HL-60 (cell line): Measurements from ENCODE around the gene DIAPH2.

Experiments used
- DNase-seq, 2 experiments: peaks; one replicate each; pipeline ENCODE4 v3.0.0-alpha.2; 2010 to 2020; ENCODE audit warnings: low read depth in 1 of 2, low spot score in 1 of 2
- H3K27ac ChIP-seq: fragments of 250-450 bp; sonication (Bioruptor Pico); replicated peaks from 2 replicates; pipeline ENCODE4 v1.5.1; 2020; ENCODE audit warnings: mild to moderate bottlenecking, moderate library complexity
- H3K27me3 ChIP-seq: fragments of 250-450 bp; sonication (Bioruptor Pico); 2 replicates; pipeline ENCODE4 v1.5.1; 2021; ENCODE audit warnings: mild to moderate bottlenecking, moderate library complexity; ENCODE audit not compliant: insufficient read depth, poor library complexity, severe bottlenecking
- H3K4me3 ChIP-seq: replicated peaks from 2 replicates; pipeline ENCODE4 v1.5.1; 2011; ENCODE audit warnings: mild to moderate bottlenecking, control low read depth, low read length; ENCODE audit not compliant: insufficient read depth
- CTCF ChIP-seq: IDR thresholded peaks from one replicate; pipeline ENCODE4 v1.5.1; 2011; ENCODE audit warnings: low read length, control low read depth, inconsistent platforms; ENCODE audit not compliant: insufficient read depth
- GABPA ChIP-seq: IDR thresholded peaks from 2 replicates; pipeline ENCODE4 v1.6.1; 2012; ENCODE audit warnings: low read depth
- POLR2AphosphoS5 ChIP-seq: IDR thresholded peaks from 2 replicates; pipeline ENCODE4 v1.6.1; 2012; ENCODE audit warnings: low read depth
- SPI1 ChIP-seq: IDR thresholded peaks from 2 replicates; pipeline ENCODE4 v1.6.1; 2012; ENCODE audit warnings: low read depth, mild to moderate bottlenecking, borderline replicate concordance
- TF ChIP-seq, protein P1 (sequence below): IDR thresholded peaks from 2 replicates; pipeline ENCODE4 v1.6.1; 2012; ENCODE audit warnings: low read depth; ENCODE audit not compliant: insufficient replicate concordance

Gene DIAPH2

DNA sequence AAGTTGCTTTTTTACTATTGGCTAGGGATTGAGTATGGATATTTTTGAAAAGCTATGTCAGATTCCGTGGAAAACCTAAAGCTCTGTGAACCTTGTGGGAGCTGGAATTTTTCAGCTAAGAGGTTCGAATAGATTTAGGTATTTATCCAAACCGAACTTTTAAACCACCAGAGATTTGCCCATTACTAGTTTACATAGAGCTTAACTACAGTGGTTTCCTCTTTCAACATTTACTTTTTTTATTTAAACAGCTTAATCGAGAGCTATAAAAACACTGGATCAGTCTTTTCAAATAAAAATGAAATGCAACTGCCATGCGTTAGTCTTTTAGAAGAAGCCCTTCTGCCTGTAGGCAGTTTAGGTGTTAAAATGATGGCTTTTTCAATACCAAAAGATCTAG, 576.0 kb downstream of the DIAPH2 start:
- Histone ChIP-seq H3K27ac (no peak overlapping the region), H3K4me3 (no peak overlapping the region), H3K27me3 (no peaks in the 10 kb centered on the region)
- DNase-seq = no peak
- TF ChIP-seq GABPA = no peak
- TF ChIP-seq, protein P1, sequence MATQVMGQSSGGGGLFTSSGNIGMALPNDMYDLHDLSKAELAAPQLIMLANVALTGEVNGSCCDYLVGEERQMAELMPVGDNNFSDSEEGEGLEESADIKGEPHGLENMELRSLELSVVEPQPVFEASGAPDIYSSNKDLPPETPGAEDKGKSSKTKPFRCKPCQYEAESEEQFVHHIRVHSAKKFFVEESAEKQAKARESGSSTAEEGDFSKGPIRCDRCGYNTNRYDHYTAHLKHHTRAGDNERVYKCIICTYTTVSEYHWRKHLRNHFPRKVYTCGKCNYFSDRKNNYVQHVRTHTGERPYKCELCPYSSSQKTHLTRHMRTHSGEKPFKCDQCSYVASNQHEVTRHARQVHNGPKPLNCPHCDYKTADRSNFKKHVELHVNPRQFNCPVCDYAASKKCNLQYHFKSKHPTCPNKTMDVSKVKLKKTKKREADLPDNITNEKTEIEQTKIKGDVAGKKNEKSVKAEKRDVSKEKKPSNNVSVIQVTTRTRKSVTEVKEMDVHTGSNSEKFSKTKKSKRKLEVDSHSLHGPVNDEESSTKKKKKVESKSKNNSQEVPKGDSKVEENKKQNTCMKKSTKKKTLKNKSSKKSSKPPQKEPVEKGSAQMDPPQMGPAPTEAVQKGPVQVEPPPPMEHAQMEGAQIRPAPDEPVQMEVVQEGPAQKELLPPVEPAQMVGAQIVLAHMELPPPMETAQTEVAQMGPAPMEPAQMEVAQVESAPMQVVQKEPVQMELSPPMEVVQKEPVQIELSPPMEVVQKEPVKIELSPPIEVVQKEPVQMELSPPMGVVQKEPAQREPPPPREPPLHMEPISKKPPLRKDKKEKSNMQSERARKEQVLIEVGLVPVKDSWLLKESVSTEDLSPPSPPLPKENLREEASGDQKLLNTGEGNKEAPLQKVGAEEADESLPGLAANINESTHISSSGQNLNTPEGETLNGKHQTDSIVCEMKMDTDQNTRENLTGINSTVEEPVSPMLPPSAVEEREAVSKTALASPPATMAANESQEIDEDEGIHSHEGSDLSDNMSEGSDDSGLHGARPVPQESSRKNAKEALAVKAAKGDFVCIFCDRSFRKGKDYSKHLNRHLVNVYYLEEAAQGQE = no peak
- TF ChIP-seq POLR2AphosphoS5 = no peak
- no peak for TF ChIP-seq SPI1
- TF ChIP-seq CTCF = no peak

DNA sequence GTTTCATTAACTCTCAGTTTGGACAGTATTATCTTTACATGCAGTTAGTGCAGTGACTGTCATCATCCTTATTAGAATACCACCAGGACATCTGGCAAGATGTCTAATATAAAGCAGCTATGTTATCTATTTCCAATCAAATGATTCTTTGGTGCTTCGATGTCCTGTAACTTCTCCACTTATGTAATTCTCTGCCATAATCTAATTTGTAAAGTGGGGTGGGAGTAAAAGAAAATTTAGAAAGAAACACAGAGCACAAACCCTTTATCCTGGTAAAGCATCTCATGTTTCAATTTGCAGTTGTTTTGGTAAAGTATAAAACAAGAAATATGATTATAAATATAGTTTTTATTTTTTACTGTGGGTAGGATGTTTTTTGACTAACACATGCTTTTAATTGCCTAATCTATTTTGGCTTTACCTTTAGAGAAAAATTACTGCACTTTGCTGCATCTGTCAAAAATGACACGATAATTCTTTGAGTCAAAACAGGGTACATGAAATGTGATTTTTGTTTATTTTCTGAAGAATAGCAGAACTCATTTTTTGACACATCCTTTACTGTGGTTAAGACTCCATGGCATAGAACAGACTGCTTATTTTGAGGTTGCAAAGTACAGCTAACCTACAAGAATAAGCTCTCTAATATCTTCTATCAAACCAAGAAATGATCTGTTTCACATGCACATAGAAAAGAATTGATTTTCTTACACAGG, 581.9 kb downstream of the DIAPH2 start:
- Histone ChIP-seq H3K27ac (no peak overlapping the region), H3K4me3 (no peak overlapping the region), H3K27me3 (no peaks in the 10 kb centered on the region)
- no peak for DNase-seq
- TF ChIP-seq, protein P1 = no peak
- no peak for TF ChIP-seq CTCF

DNA sequence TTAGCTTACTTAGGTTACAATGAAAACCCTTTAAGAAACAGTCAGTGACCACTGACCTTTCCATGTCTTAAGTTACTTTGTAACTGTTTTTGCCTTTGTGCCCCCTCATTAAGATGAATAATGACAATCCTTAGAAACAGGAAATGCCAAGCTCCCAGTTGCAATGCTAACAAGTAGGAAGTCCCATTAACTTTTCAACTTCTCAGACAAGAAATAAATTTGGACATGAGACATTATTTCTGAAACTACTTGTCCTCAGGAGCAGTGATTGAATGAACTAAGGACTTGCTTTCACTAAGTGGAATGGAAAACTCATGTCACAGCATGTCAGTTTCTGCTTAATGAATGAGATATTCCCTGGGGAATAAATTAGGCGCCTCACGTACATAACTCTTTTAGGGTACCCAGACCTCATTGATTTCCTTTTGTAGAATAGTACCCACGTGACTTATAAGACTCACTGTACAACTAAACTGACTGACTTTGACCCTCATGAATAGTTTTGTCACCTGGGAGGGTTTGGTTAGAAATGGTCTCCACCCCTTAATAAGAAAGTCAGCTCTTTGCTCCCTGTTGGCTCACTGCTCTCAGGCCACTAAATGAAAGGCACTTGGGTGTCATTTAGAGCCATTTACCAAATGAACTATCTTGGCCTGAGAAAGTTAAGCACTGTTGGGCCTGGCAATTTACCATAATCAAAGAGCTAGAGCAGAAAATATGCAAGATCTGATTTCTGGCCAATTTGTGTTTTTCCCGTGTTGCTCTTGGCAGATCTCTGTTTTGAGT, 582.9 kb downstream of the DIAPH2 start:
- H3K27me3 ChIP-seq = no peaks in the 10 kb centered on the region
- no peak overlapping the region for H3K4me3 ChIP-seq
- DNase-seq = no peak
- no peak for TF ChIP-seq SPI1
- TF ChIP-seq GABPA = no peak
- TF ChIP-seq CTCF = no peak
- TF ChIP-seq, protein P1 = no peak
- TF ChIP-seq POLR2AphosphoS5 = no peak
- H3K27ac ChIP-seq = no peak overlapping the region
